ENCODE measurements around the gene MAPKAP1. TPM values are rescaled to one million over a fixed set of nuclear protein-coding genes. Genes with fewer than 3 reads are reported as not detected.

The MAPKAP1 gene
- total RNA-seq, 4 donors from 2014 or later, result 76.5 to 141 (median 87.5) TPM

GRCh38 chr9:125603478-125604021, 103.5 kb downstream of the MAPKAP1 start:
- WGBS, 2 donors (ENCODE audit: low coverage in 1 of 2), result 91% methylated on average over 4 of the region's 4 CpGs; no CpG with 5 or more reads in 1 of the 2 donors
- no peak for TF ChIP-seq EP300 (IDR thresholded peaks at IDR 0.05)
- ATAC-seq, result no peak
- Histone ChIP-seq H3K4me3 (no peak overlapping the region), H3K27ac (no peak overlapping the region), H3K4me1 (peaks cover 0 to 16% (median 0%) of the 10 kb centered on the region in 3 donors), H3K9me3 (no peaks in the 10 kb centered on the region), H3K36me3 (no peaks in the 10 kb centered on the region), H3K27me3 (no peaks in the 10 kb centered on the region)

GRCh38 chr9:125601961-125602360, 105.0 kb downstream of the MAPKAP1 start:
- WGBS, 2 donors (ENCODE audit: low coverage in 1 of 2), result 91 to 100% methylated on average over 2 to 7 of the region's 7 CpGs
- Histone ChIP-seq H3K9me3 (no peaks in the 10 kb centered on the region), H3K4me3 (no peak overlapping the region), H3K27me3 (no peaks in the 10 kb centered on the region), H3K4me1 (peaks cover 0 to 9% (median 0%) of the 10 kb centered on the region in 3 donors), H3K27ac (no peak overlapping the region), H3K36me3 (no peaks in the 10 kb centered on the region)
- no peak for TF ChIP-seq EP300 (IDR thresholded peaks at IDR 0.05)
- no peak for ATAC-seq

GRCh38 chr9:125600194-125600593, 106.8 kb downstream of the MAPKAP1 start:
- no peak overlapping the region for H3K4me3 ChIP-seq
- TF ChIP-seq POLR2AphosphoS5 (IDR thresholded peaks at IDR 0.05) (no peak), CTCF (IDR thresholded peaks at IDR 0.05) (no peak), EP300 (IDR thresholded peaks at IDR 0.05) (no peak), POLR2A (IDR thresholded peaks at IDR 0.05) (no peak)
- no peaks in the 10 kb centered on the region for H3K9me3 ChIP-seq
- no peaks in the 10 kb centered on the region for H3K36me3 ChIP-seq
- ATAC-seq, result no peak
- no peaks in the 10 kb centered on the region for H3K4me1 ChIP-seq
- no peak overlapping the region for H3K27ac ChIP-seq
- whole genome bisulfite sequencing, 2 donors (ENCODE audit: low coverage in 1 of 2), result 75 to 80% methylated on average over 1 of the region's 1 CpG
- H3K27me3 ChIP-seq, result no peaks in the 10 kb centered on the region

GRCh38 chr9:125594223-125594610, 112.8 kb downstream of the MAPKAP1 start:
- Histone ChIP-seq H3K36me3 (no peaks in the 10 kb centered on the region), H3K9me3 (no peaks in the 10 kb centered on the region), H3K27ac (no peak overlapping the region), H3K27me3 (no peaks in the 10 kb centered on the region), H3K4me1 (no peaks in the 10 kb centered on the region), H3K4me3 (no peak overlapping the region)
- 68 to 100% methylated on average over 3 of the region's 3 CpGs for WGBS, 2 donors (ENCODE audit: low coverage in 1 of 2)
- ATAC-seq, result no peak
- no peak for TF ChIP-seq POLR2A (IDR thresholded peaks at IDR 0.05)
- no peak for TF ChIP-seq POLR2AphosphoS5 (IDR thresholded peaks at IDR 0.05)
- no peak for TF ChIP-seq CTCF (IDR thresholded peaks at IDR 0.05)
- TF ChIP-seq EP300 (IDR thresholded peaks at IDR 0.05), result no peak

- H3K27ac ChIP-seq, result no peak overlapping the region
- 82 to 100% methylated on average over 2 to 6 of the region's 6 CpGs for WGBS, 2 donors (ENCODE audit: low coverage in 1 of 2)
- H3K36me3 ChIP-seq, result no peaks in the 10 kb centered on the region
- no peak overlapping the region for H3K4me3 ChIP-seq
- H3K9me3 ChIP-seq, result no peaks in the 10 kb centered on the region
- H3K4me1 ChIP-seq, result no peaks in the 10 kb centered on the region
- no peak for ATAC-seq
- no peak for TF ChIP-seq POLR2A (IDR thresholded peaks at IDR 0.05)
- TF ChIP-seq EP300 (IDR thresholded peaks at IDR 0.05), result no peak
- no peak for TF ChIP-seq CTCF (IDR thresholded peaks at IDR 0.05)
- no peak for TF ChIP-seq POLR2AphosphoS5 (IDR thresholded peaks at IDR 0.05)
- no peaks in the 10 kb centered on the region for H3K27me3 ChIP-seq
Observed at GRCh38 chr9:125593581-125594222, 113.3 kb downstream of the MAPKAP1 start.

GRCh38 chr9:125591888-125592287, 115.1 kb downstream of the MAPKAP1 start:
- 78 to 100% methylated on average over 1 to 3 of the region's 4 CpGs for WGBS, 2 donors (ENCODE audit: low coverage in 1 of 2)
- H3K4me3 ChIP-seq, result no peak overlapping the region
- H3K27ac ChIP-seq, result no peak overlapping the region
- ATAC-seq, result no peak
- no peaks in the 10 kb centered on the region for H3K36me3 ChIP-seq
- TF ChIP-seq POLR2A (IDR thresholded peaks at IDR 0.05) (no peak), EP300 (IDR thresholded peaks at IDR 0.05) (no peak), CTCF (IDR thresholded peaks at IDR 0.05) (no peak), POLR2AphosphoS5 (IDR thresholded peaks at IDR 0.05) (no peak)
- no peaks in the 10 kb centered on the region for H3K4me1 ChIP-seq
- H3K27me3 ChIP-seq, result no peaks in the 10 kb centered on the region
- H3K9me3 ChIP-seq, result no peaks in the 10 kb centered on the region

Measured in gastroesophageal sphincter (tissue), 4 donors.